Left lobe of liver (tissue), 2 donors: Measurements from ENCODE around the gene PPP1R37. TPM values are rescaled to one million over a fixed set of nuclear protein-coding genes. Genes with fewer than 3 reads are reported as not detected.
A peak's percentile ranks its signal among the peaks of the same experiment; 100 is the strongest.
"Not testable (repeated sequence)": the region's sequence is repeated elsewhere in the genome, so short reads cannot be mapped to it uniquely, and the experiment has no call there.

Experiments
- ATAC-seq: fragments of 200-7000 bp; cut with Tn5 transposase; one replicate; pipeline ENCODE4 v1.9.1; 2020; ENCODE audit warnings: mild to moderate bottlenecking, moderate library complexity
- DNase-seq: peaks from one replicate; pipeline ENCODE4 v3.0.0-alpha.2; 2020; ENCODE audit warnings: low spot score
- total RNA-seq: library from RNA; stranded (reverse); gene quantifications from one replicate; pipeline ENCODE4 v1.2.1, GENCODE V29; 2021
- donor health status: DM: no; HTN: no; CAD: no; lungs with moderate emphysema.
- donor health status: DM: no; HTN: yes; CAD: no.

The PPP1R37 gene
- total RNA-seq, 1 donor from 2014 or later: 11.3 TPM

DNA sequence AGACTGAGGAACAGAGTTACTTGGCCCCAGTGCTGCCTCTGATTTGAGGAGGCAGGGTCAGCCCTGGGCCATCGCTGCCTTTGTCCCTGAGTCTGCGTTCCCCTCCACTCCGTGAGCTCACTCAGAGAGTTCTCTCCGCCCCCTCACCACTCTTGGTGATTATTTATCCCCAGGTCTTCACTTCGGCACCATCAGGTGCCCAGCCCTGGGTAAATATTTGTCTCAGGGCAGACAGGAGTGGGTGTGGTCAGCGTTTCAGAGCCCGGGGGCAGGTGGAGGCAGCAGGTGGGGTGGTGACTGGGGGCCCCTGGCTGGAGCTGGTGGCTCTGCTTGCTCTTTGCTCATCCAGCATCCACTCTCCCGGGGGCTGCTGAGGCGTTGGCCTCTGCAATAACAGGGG lies 20.6 kb downstream of the PPP1R37 start:
- DNase-seq: no peak
- peak; percentile 68 for ATAC-seq

GRCh38 chr19:45114116-45114515 lies 21.1 kb downstream of the PPP1R37 start:
- ATAC-seq (no peak), DNase-seq (no peak)

GRCh38 chr19:45115809-45116615 lies 23.0 kb downstream of the PPP1R37 start:
- DNase-seq: no peak
- ATAC-seq: no peak

DNA sequence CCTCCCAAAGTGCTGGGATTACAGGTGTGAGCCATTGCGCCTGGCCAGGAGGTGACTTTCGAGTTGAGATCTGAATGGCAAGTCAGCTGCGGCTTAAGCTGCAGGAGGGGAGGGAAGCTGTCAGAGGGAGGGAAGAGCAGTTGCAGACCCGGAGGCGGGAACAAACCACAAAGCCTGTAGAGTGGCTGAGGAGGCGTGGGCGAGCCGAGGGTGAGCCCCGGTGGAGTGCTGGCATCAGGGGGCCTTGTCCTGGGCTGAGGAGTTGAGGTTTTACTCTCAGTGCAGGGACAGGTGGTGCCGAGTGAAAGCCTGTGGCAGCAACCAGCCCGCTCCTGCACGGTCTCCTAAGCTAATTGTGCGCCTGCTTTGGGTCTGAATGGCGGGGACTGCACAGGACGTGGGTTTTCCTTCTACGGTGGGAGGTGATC lies 24.2 kb downstream of the PPP1R37 start:
- no peak for DNase-seq
- ATAC-seq: no peak

DNA sequence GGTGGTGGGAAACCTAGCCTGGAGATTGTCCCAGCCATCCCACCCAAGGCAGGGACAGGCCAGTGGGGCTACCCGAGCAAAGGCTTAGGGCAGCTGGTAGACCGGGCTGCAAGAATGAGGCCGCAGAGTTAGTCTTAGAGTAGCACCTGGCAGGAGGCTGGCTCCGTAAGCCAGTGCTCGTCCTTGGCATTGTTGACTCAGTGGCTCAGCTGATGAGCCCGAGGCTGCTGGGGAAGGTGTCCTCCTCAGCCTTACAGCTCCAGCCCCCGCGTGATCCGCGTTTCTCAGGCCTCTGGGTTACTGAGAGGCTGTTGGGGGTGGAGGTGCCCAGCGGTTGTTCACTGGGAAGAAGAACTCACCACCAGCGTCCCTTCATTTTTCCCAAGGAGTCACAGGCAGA lies 24.7 kb downstream of the PPP1R37 start:
- ATAC-seq (no peak), DNase-seq (no peak)

DNA sequence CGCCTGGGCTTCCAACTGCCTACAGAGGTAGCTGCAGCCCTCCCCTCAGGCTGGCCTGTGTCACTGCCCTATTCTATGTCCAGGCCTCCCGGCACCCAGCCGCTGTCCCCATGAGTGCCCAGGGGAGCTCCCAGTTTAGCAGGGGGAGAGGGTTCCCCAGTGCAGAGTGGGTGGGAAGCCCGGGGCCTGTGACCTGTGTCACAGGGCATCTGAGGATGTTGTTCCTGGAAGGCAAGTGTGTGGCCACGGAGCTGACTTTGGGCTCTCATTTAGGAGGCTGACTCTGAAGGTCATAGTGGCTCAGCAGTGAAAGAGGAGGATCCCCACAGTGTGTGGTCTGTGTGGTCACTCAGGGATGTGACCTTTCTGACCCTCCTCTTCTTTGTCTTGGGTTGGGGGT lies 25.1 kb downstream of the PPP1R37 start:
- DNase-seq (no peak), ATAC-seq (no peak)

- not testable (repeated sequence) for ATAC-seq, DNase-seq
Measured at GRCh38 chr19:45118591-45119355, 25.8 kb downstream of the PPP1R37 start.

GRCh38 chr19:45119582-45119981 lies 26.6 kb downstream of the PPP1R37 start:
- DNase-seq: no peak
- no peak for ATAC-seq

- no peak for ATAC-seq
- no peak for DNase-seq
Measured at GRCh38 chr19:45121827-45122345, 28.9 kb downstream of the PPP1R37 start.

- no peak for DNase-seq
- no peak for ATAC-seq
Measured at GRCh38 chr19:45122832-45123231, 29.9 kb downstream of the PPP1R37 start.

DNA sequence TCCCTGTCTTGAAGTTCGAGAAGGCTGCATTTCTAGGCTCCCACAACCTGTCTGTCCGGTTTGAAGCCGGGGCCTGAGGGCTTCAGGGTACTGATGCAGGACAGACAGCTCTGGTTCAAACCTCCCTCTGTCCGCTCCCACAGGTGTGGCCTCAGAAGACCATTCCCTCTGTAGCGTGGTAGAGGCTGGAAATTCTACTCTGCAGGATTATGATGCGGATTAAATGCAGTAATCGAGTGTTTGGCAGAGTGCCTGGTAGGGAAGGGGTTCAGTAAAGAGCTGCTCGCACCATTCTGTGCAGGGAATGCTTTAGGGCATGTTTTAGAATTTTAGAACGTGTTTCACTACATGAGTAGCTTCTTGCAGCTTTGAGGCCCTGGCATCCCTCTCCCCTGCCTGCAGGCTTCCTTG lies 30.5 kb downstream of the PPP1R37 start:
- DNase-seq: no peak
- ATAC-seq: no peak

DNA sequence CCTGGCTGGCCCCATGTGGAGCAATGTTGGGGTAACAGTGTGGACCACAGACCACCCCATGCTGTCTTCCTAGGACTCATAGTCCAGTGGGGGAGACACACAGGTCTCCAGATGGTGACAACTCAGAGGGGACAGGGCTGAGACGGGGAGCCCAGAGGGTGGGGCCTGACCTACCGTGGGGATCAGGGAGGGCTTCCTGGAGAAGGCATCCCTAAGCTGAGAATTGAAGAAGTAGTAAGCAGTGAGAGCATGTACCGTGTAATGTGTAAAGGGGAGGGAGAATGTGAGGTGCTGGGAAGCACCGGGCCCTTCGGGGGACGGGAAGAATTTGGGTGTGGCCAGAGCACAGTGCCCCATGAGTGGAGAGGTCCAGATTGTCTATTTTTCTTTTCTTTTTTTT lies 31.0 kb downstream of the PPP1R37 start:
- no peak for DNase-seq
- ATAC-seq: no peak

- no peak for ATAC-seq
- no peak for DNase-seq
Measured at GRCh38 chr19:45125360-45125759, 32.4 kb downstream of the PPP1R37 start.

DNA sequence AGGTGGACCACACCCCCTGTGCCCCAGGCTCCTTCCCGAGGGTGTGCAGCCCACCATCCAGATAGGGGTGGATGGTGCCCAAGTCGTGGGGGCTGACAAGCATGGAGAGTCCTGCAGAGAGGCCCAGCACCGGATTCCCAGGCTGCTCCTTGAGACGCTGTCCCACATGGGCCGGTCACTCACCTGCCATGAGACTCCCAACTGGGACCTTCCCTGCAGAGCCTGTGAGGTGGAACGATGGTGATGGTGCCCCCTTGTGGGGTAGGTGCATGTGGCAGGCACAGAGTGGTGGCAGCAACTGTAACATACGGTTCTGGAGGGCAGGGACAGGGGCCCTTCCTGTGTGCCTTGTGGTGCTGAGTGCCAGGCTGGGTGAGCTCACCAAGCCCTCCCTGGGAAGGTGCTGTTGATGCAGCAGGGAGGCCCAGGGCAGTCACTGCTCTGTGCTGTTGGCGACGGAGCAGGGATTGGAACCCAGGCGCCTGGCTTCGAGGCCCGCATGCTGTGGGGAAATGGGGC lies 33.1 kb downstream of the PPP1R37 start:
- DNase-seq (peak; percentile 66), ATAC-seq (peak; percentile 92)

GRCh38 chr19:45126654-45127053 lies 33.7 kb downstream of the PPP1R37 start:
- ATAC-seq: no peak
- no peak for DNase-seq

DNA sequence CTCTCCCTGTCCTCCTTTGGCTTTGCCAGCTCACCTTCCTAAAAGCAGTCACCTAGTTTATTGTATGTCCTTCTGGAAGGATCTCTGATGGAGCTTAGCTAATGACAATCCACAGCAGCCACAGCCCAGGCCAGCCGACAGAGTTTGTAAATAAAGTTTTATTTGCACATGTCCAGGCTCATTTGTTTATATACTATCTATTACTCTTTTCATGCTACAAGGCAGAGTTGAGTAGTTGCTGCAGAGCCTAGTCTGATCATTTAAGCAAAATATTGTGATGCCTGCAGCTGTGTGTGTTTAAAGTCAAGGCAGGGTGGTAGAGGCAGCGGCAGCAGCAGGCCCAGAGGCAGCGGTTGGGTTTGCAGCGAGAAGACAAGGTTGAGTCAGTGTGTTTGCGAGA lies 35.2 kb downstream of the PPP1R37 start:
- DNase-seq (no peak), ATAC-seq (no peak)

DNA sequence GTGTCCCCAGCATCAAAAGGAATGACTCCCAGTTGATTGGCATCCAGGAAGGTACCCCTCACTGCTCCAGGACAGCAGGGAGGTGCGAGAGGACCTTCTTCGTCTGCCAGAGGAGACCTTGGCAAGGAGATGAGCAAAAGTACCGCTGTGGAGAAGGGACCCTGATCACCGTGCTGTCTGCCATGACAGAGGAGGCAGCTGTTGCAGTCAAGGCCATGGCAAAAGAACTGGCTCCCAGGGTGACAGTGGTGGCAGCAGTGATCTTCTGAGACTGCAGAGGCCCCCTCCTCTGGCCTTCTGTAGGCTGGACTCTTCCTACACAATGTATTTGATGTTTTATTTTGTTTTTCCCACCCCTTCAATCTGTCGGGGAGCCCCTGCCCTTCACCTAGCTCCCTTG lies 35.8 kb downstream of the PPP1R37 start:
- ATAC-seq (no peak), DNase-seq (no peak)

GRCh38 chr19:45130236-45130635 lies 37.3 kb downstream of the PPP1R37 start:
- DNase-seq (no peak), ATAC-seq (no peak)

DNA sequence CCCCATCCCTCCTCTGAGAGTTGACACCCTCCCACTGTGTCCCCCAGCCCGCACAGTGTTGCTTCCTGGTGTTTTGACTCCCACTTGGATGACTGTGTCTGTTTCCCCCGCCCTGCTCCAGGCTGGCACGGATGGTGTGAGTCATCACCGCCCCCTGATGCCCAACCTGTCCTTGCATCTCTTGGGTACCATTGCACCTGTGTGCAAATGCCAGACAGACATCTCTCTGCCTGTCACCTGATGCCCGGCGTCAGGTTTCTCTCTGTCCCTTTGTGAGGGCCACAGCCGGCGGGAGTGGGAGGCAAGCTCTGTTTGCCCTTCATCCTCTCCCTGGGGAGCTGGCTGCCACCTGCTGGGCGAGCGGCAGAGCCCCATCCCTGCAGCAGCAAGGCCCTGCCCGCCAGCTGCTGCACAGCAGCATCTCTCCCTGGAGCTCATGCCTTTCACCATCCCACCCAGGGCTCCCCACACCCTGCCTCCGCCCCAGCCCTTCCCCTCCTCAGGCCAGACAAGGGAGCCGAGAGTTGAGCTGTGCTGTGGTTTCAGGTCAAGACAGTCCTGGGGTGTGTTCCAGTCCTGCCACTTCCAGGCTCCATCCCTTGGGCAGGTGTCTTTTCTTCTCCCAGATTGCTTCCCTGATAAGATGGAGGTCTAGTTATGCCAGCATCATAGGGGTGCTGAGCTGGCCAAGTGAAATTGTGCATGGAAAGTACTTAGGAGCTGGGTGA lies 38.1 kb downstream of the PPP1R37 start:
- peak; percentile 73 for ATAC-seq
- DNase-seq: no peak

GRCh38 chr19:45133661-45134060 lies 40.7 kb downstream of the PPP1R37 start:
- ATAC-seq (no peak), DNase-seq (no peak)
